Adrenal gland (tissue), 12 donors: Measurements from ENCODE around the gene ARID4B. TPM values are rescaled to one million over a fixed set of nuclear protein-coding genes. Genes with fewer than 3 reads are reported as not detected.

ENCODE experiments used
- DNase-seq, 7 donors: peaks; one replicate each; pipeline ENCODE4 v3.0.0-alpha.2; 2019 to 2020
- H3K27ac ChIP-seq, 5 donors: fragments of 200-600 bp; sonication (generic) in 4 of 5; 1 replicate in 3 of 5; 2 replicates in 2 of 5; pipeline versions ENCODE4 v1.5.1 to v1.8.0; 2016 to 2020; ENCODE audit warnings: mild to moderate bottlenecking in 1 of 5
- H3K27me3 ChIP-seq: fragments of 200-600 bp; 2 replicates; pipeline ENCODE4 v1.8.0; 2021
- H3K36me3 ChIP-seq, 2 donors: fragments of 200-600 bp; replicated peaks in 1 of 2; 1 replicate in 1 of 2; 2 replicates in 1 of 2; pipeline versions ENCODE4 v1.5.1 to v1.8.0; 2018 to 2022
- H3K4me1 ChIP-seq, 2 donors: fragments of 200-600 bp; replicated peaks in 1 of 2; 1 replicate in 1 of 2; 2 replicates in 1 of 2; pipeline versions ENCODE4 v1.5.1 to v1.8.0; 2018 to 2021
- H3K4me3 ChIP-seq, 4 donors: fragments of 200-600 bp; sonication (generic) in 3 of 4; one replicate each; pipeline ENCODE4 v1.5.1; 2016 to 2018
- H3K9me3 ChIP-seq, 3 donors: fragments of 200-600 bp; sonication (generic) in 1 of 3; replicated peaks in 1 of 3; 1 replicate in 2 of 3; 2 replicates in 1 of 3; pipeline versions ENCODE4 v1.5.1 to v1.8.0; 2016 to 2021
- CTCF ChIP-seq, 6 experiments: fragments of 450-650 bp in 4 of 6; fragments of 200-600 bp in 2 of 6; sonication (generic) in 1 of 6; IDR thresholded peaks; 1 replicate in 5 of 6; 2 replicates in 1 of 6; pipeline versions ENCODE4 v1.5.1 to v1.8.0; 2016 to 2021; ENCODE audit warnings: antibody characterized with exemption in 6 of 6, mild to moderate bottlenecking in 2 of 6, moderate library complexity in 1 of 6
- POLR2A ChIP-seq, 2 donors: fragments of 450-650 bp; IDR thresholded peaks; one replicate each; pipeline ENCODE4 v1.6.1; 2017; ENCODE audit warnings: antibody characterized with exemption in 2 of 2, mild to moderate bottlenecking in 2 of 2, moderate library complexity in 1 of 2
- WGBS, 4 donors: extraction: QIAGEN DNeasy Blood & Tissue Kit in 2 of 4; methylation state at CpG; one replicate each; pipeline versions ENCODE4 v1.1.5 to v1.1.7; 2013 to 2017; 5-methylcytosine and 5-hydroxymethylcytosine counted together
- intact Hi-C, 2 donors: fragments of 100-400 bp; cut with DNase I; formaldehyde crosslinking; loops; one replicate each; pipeline versions ENCODE4 v1.14.1 to v1.15.0; 2022 to 2023
- polyA plus RNA-seq, 3 donors: library from polyadenylated mRNA; stranded (reverse); fragments of 200-250 nt in 2 of 3; fragments of 350-450 nt in 1 of 3; fragmentation: Illumina TruSeq in 1 of 3; extraction: RNeasy Lipid Tissue Mini Kit (QIAGEN cat#74804) in 1 of 3; gene quantifications; one replicate each; pipeline ENCODE4 v1.2.3, GENCODE V29; 2013 to 2014
- total RNA-seq, 9 donors: library from RNA; depleted of rRNA in 4 of 9; stranded (reverse); fragments of >200 nt in 4 of 9; fragments of 120-200 nt in 1 of 9; fragmentation: NEBNext Ultra II Directional in 1 of 9; extraction: Animal tissue kit (Norgen Biotek cat#: 25700) in 1 of 9; gene quantifications; one replicate each; pipeline versions ENCODE4 v1.1.0 to v1.2.4, GENCODE V29; 2013 to 2023
- donor health status: healthy with polysubstance abuse.
- donor health status: Bipolar disorder and iron deficiency.
- donor health status: DM: yes; HTN: yes; CAD: no.
- donor health status: DM: no; HTN: no; CAD: no.
- donor health status: DM: no; HTN: no; CAD: no.
- donor health status: DM: yes; HTN: yes; CAD: no.

ARID4B gene
- total and polyA plus RNA-seq, 12 donors, result 12.4 to 44.0 (median 28.1) TPM

GRCh38 chr1:235325854-235326253 lies 2.1 kb downstream of the ARID4B start:
- 25 to 33% (median 30%) methylated on average over 2 of the region's 2 CpGs for WGBS, 4 donors
- TF ChIP-seq CTCF (IDR thresholded peaks at IDR 0.05) (no peak), POLR2A (IDR thresholded peaks at IDR 0.05) (no peak)
- H3K9me3 ChIP-seq, result no peaks in the 10 kb centered on the region
- H3K27me3 ChIP-seq, result no peaks in the 10 kb centered on the region
- peak overlapping the region in 1 of 4 donors; percentile 98 for H3K4me3 ChIP-seq
- H3K36me3 ChIP-seq, result no peaks in the 10 kb centered on the region
- H3K27ac ChIP-seq, result no peak overlapping the region
- intact Hi-C loops, result loop anchor here in 1 of 2 donors (10.0 kb wide), 1 partner anchor 89 kb away; no protein-coding TSS in a partner anchor
- peaks cover 23 to 61% of the 10 kb centered on the region in 2 donors for H3K4me1 ChIP-seq
- DNase-seq, result no peak

- Histone ChIP-seq H3K27me3 (no peaks in the 10 kb centered on the region), H3K9me3 (no peaks in the 10 kb centered on the region), H3K4me1 (peaks cover 18 to 58% of the 10 kb centered on the region in 2 donors), H3K4me3 (peak overlapping the region in 1 of 4 donors; percentile 98), H3K36me3 (no peaks in the 10 kb centered on the region), H3K27ac (no peak overlapping the region)
- TF ChIP-seq CTCF (IDR thresholded peaks at IDR 0.05) (no peak), POLR2A (IDR thresholded peaks at IDR 0.05) (no peak)
- intact Hi-C loops, result loop anchor here in 1 of 2 donors (10.0 kb wide), 1 partner anchor 90 kb away; no protein-coding TSS in a partner anchor
- no peak for DNase-seq
- WGBS, 4 donors, result 17 to 30% (median 23%) methylated on average over 3 of the region's 3 CpGs
Measured at GRCh38 chr1:235325139-235325538, 2.8 kb downstream of the ARID4B start.

GRCh38 chr1:235324296-235324695 lies 3.7 kb downstream of the ARID4B start:
- intact Hi-C loops, result loop anchor here in 1 of 2 donors (5.0 to 10.0 kb wide), 2 partner anchors 62 to 91 kb away; no protein-coding TSS in a partner anchor
- TF ChIP-seq POLR2A (IDR thresholded peaks at IDR 0.05), result no peak
- TF ChIP-seq CTCF (IDR thresholded peaks at IDR 0.05), result no peak
- no peak overlapping the region for H3K27ac ChIP-seq
- H3K4me1 ChIP-seq, result peaks cover 16 to 57% of the 10 kb centered on the region in 2 donors
- no peak overlapping the region for H3K4me3 ChIP-seq
- no peaks in the 10 kb centered on the region for H3K9me3 ChIP-seq
- 88 to 93% (median 91%) methylated on average over 5 of the region's 5 CpGs for WGBS, 4 donors
- DNase-seq, result no peak
- no peaks in the 10 kb centered on the region for H3K27me3 ChIP-seq
- no peaks in the 10 kb centered on the region for H3K36me3 ChIP-seq

- intact Hi-C loops, result loop anchor here in 1 of 2 donors (5.0 to 10.0 kb wide), 2 partner anchors 58 to 94 kb away; no protein-coding TSS in a partner anchor
- Histone ChIP-seq H3K36me3 (no peaks in the 10 kb centered on the region), H3K9me3 (no peaks in the 10 kb centered on the region), H3K27ac (no peak overlapping the region), H3K4me3 (no peak overlapping the region), H3K27me3 (no peaks in the 10 kb centered on the region), H3K4me1 (peaks cover 14 to 52% of the 10 kb centered on the region in 2 donors)
- no peak for TF ChIP-seq POLR2A (IDR thresholded peaks at IDR 0.05)
- no peak for TF ChIP-seq CTCF (IDR thresholded peaks at IDR 0.05)
- WGBS, 4 donors, result 82 to 88% (median 85%) methylated on average over 6 of the region's 6 CpGs
- DNase-seq, result no peak
Measured at GRCh38 chr1:235320521-235321179, 7.3 kb downstream of the ARID4B start.
